HL-60 (cell line): ENCODE results near the gene DPYSL5.

ENCODE experiments used
- DNase-seq, 2 experiments: peaks; one replicate each; pipeline ENCODE4 v3.0.0-alpha.2; 2010 to 2020; ENCODE audit warnings: low read depth in 1 of 2, low spot score in 1 of 2
- H3K27ac ChIP-seq: fragments of 250-450 bp; sonication (Bioruptor Pico); replicated peaks from 2 replicates; pipeline ENCODE4 v1.5.1; 2020; ENCODE audit warnings: mild to moderate bottlenecking, moderate library complexity
- H3K27me3 ChIP-seq: fragments of 250-450 bp; sonication (Bioruptor Pico); 2 replicates; pipeline ENCODE4 v1.5.1; 2021; ENCODE audit warnings: mild to moderate bottlenecking, moderate library complexity; ENCODE audit not compliant: insufficient read depth, poor library complexity, severe bottlenecking
- H3K4me3 ChIP-seq: replicated peaks from 2 replicates; pipeline ENCODE4 v1.5.1; 2011; ENCODE audit warnings: mild to moderate bottlenecking, control low read depth, low read length; ENCODE audit not compliant: insufficient read depth
- CTCF ChIP-seq: IDR thresholded peaks from one replicate; pipeline ENCODE4 v1.5.1; 2011; ENCODE audit warnings: low read length, control low read depth, inconsistent platforms; ENCODE audit not compliant: insufficient read depth
- GABPA ChIP-seq: IDR thresholded peaks from 2 replicates; pipeline ENCODE4 v1.6.1; 2012; ENCODE audit warnings: low read depth
- POLR2AphosphoS5 ChIP-seq: IDR thresholded peaks from 2 replicates; pipeline ENCODE4 v1.6.1; 2012; ENCODE audit warnings: low read depth
- REST ChIP-seq: IDR thresholded peaks from 2 replicates; pipeline ENCODE4 v1.6.1; 2012; ENCODE audit warnings: low read depth; ENCODE audit not compliant: insufficient replicate concordance
- SPI1 ChIP-seq: IDR thresholded peaks from 2 replicates; pipeline ENCODE4 v1.6.1; 2012; ENCODE audit warnings: low read depth, mild to moderate bottlenecking, borderline replicate concordance

DPYSL5 gene

GRCh38 chr2:26897807-26898479, 50.0 kb downstream of the DPYSL5 start:
- no peak for DNase-seq
- H3K27me3 ChIP-seq, result no peaks in the 10 kb centered on the region

GRCh38 chr2:26898480-26899078, 50.6 kb downstream of the DPYSL5 start:
- DNase-seq, result no peak
- no peak overlapping the region for H3K4me3 ChIP-seq
- H3K27ac ChIP-seq, result no peak overlapping the region
- TF ChIP-seq REST (no peak), SPI1 (no peak), POLR2AphosphoS5 (no peak), GABPA (no peak)
- H3K27me3 ChIP-seq, result no peaks in the 10 kb centered on the region

More at GRCh38 chr2:26897807-26898479, 50.0 kb downstream of the DPYSL5 start:
- Histone ChIP-seq H3K4me3 (no peak overlapping the region), H3K27ac (no peak overlapping the region)
- TF ChIP-seq POLR2AphosphoS5, result no peak
- no peak for TF ChIP-seq REST
- no peak for TF ChIP-seq CTCF
- no peak for TF ChIP-seq SPI1
- TF ChIP-seq GABPA, result no peak

- H3K27me3 ChIP-seq, result no peaks in the 10 kb centered on the region
- TF ChIP-seq GABPA (no peak), REST (no peak), POLR2AphosphoS5 (no peak), CTCF (no peak), SPI1 (no peak)
- DNase-seq, result no peak
- no peak overlapping the region for H3K27ac ChIP-seq
- no peak overlapping the region for H3K4me3 ChIP-seq
Observed at GRCh38 chr2:26899500-26900164, 51.7 kb downstream of the DPYSL5 start.
